ENCODE results near the gene SND1.

SND1 gene

GRCh38 chr7:127895814-127896280, 243.9 kb downstream of the SND1 start:
- TF ChIP-seq CTCF (IDR thresholded peaks at IDR 0.05; ENCODE audit: low read depth, low read length, missing control alignments): no peak
- DNase-seq (ENCODE audit: low read depth): no peak
- H3K4me3 ChIP-seq (ENCODE audit: low read depth, low read length): no peak overlapping the region

GRCh38 chr7:127896659-127897058, 244.7 kb downstream of the SND1 start:
- no peak for DNase-seq (ENCODE audit: low read depth)
- no peak overlapping the region for H3K4me3 ChIP-seq (ENCODE audit: low read depth, low read length)
- TF ChIP-seq CTCF (IDR thresholded peaks at IDR 0.05; ENCODE audit: low read depth, low read length, missing control alignments): no peak

GRCh38 chr7:127897704-127898454, 245.9 kb downstream of the SND1 start:
- H3K4me3 ChIP-seq (ENCODE audit: low read depth, low read length): no peak overlapping the region
- no peak for DNase-seq (ENCODE audit: low read depth)
- TF ChIP-seq CTCF (IDR thresholded peaks at IDR 0.05; ENCODE audit: low read depth, low read length, missing control alignments): no peak

DNA sequence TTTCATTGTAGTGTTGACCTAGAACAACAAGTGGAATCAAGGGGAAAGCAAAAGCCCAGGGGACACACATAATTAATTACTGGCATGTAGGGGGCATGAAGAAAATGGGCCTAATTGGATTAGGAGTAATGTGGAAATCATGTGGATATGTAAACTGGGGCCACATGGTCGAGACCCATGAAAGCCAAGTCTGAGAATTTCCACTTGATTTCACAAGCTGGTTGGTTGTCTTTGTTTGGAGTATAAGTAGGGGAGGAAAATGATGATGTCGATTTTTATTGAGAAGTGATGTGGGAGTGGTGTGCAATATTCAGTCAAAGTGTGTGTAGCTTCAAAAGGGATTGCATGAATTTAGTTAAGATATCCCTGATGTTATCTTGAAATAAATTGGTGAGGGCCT, 247.4 kb downstream of the SND1 start:
- DNase-seq (ENCODE audit: low read depth): no peak
- TF ChIP-seq CTCF (IDR thresholded peaks at IDR 0.05; ENCODE audit: low read depth, low read length, missing control alignments): no peak
- no peak overlapping the region for H3K4me3 ChIP-seq (ENCODE audit: low read depth, low read length)

- DNase-seq (ENCODE audit: low read depth): no peak
- no peak overlapping the region for H3K4me3 ChIP-seq (ENCODE audit: low read depth, low read length)
- TF ChIP-seq CTCF (IDR thresholded peaks at IDR 0.05; ENCODE audit: low read depth, low read length, missing control alignments): no peak
Observed at GRCh38 chr7:127900141-127900540, 248.1 kb downstream of the SND1 start.

DNA sequence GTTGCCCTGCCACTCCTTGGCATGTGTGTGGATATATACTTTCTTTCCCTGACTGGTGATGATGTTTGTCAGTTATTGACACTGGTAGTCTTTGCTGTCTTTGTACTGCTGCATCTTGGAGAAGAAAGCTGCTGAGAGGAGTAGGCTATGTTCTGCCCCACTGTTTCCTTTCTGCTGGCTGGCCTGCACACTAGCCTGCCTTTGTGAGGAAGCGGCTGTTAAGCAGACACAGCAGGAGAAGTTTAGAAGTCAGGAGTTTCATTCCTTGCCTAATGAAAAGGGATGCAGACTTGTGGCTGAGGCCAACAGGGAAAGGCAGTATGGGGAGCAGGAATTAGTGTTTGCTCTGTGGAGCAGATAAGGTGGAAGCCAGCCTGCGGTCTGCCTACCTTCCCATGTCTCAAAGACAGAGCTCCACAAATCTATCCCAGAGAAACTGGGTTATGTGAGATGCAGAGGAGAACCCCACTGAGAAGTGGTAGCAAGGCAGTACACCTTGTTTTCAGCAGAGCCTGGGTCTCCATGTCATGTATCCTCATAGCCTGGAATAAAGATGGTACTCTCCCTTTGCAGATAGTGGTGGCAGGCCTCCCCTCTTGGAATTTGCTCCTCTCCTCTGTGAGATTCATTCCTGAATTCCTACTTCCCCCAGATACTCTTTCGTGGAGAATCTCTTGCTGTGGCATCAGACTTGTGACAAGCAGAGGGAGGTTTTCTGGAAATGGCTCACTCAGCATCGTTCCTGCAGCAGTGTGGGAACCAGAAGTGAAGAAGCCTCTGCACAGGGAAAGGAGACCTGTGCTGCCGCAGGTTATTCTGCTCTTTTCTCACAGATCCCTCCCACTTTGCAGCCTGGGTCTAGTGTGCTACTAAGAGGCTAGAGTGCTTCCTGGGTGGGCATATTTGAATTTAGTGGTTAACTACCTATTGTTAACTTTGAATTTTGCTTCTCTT, 249.0 kb downstream of the SND1 start:
- DNase-seq (ENCODE audit: low read depth): peak; percentile 47
- TF ChIP-seq CTCF (IDR thresholded peaks at IDR 0.05; ENCODE audit: low read depth, low read length, missing control alignments): no peak
- no peak overlapping the region for H3K4me3 ChIP-seq (ENCODE audit: low read depth, low read length)

Data from GM12864 (cell line).